Left cardiac atrium (tissue), 4 donors: Measurements from ENCODE around the gene NME9. TPM values are rescaled to one million over a fixed set of nuclear protein-coding genes. Genes with fewer than 3 reads are reported as not detected.
"Not testable (repeated sequence)": the region's sequence is repeated elsewhere in the genome, so short reads cannot be mapped to it uniquely, and the experiment has no call there.

Source experiments
- ATAC-seq, 2 donors: fragments of 200-7000 bp; cut with Tn5 transposase; one replicate each; pipeline ENCODE4 v1.9.1; 2020; ENCODE audit warnings: mild to moderate bottlenecking in 2 of 2, moderate library complexity in 2 of 2
- DNase-seq: peaks from one replicate; pipeline ENCODE4 v3.0.0-alpha.2; 2020
- intact Hi-C, 2 donors: fragments of 100-400 bp; cut with DNase I; formaldehyde crosslinking; loops; one replicate each; pipeline versions ENCODE4 v1.14.1 to v1.15.1; 2022 to 2023
- long read RNA-seq: library from polyadenylated mRNA; unstranded; transcript quantifications from one replicate; pipeline ENCODE4 v2.0.0, GENCODE V29; 2021
- total RNA-seq, 2 donors: library from RNA; stranded (reverse); fragmentation: NEBNext Ultra II Directional; extraction: Animal tissue kit (Norgen Biotek cat#: 25700); gene quantifications; one replicate each; pipeline ENCODE4 v1.2.1, GENCODE V29; 2021
- donor health status: DM: no; HTN: yes; CAD: no.
- donor health status: DM: no; HTN: yes; CAD: no; lungs with severe emphysema.
- donor health status: DM: yes; HTN: yes; CAD: no.
- donor health status: Dilated cardiomyopathy.

The NME9 gene, protein sequence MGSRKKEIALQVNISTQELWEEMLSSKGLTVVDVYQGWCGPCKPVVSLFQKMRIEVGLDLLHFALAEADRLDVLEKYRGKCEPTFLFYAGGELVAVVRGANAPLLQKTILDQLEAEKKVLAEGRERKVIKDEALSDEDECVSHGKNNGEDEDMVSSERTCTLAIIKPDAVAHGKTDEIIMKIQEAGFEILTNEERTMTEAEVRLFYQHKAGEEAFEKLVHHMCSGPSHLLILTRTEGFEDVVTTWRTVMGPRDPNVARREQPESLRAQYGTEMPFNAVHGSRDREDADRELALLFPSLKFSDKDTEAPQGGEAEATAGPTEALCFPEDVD
- total RNA-seq = not detected
- long read RNA-seq, partial matches to known transcripts = 0 of 3 reads
- long read RNA-seq, other reads (novel, unspliced or antisense) = 3 of 3 reads

DNA sequence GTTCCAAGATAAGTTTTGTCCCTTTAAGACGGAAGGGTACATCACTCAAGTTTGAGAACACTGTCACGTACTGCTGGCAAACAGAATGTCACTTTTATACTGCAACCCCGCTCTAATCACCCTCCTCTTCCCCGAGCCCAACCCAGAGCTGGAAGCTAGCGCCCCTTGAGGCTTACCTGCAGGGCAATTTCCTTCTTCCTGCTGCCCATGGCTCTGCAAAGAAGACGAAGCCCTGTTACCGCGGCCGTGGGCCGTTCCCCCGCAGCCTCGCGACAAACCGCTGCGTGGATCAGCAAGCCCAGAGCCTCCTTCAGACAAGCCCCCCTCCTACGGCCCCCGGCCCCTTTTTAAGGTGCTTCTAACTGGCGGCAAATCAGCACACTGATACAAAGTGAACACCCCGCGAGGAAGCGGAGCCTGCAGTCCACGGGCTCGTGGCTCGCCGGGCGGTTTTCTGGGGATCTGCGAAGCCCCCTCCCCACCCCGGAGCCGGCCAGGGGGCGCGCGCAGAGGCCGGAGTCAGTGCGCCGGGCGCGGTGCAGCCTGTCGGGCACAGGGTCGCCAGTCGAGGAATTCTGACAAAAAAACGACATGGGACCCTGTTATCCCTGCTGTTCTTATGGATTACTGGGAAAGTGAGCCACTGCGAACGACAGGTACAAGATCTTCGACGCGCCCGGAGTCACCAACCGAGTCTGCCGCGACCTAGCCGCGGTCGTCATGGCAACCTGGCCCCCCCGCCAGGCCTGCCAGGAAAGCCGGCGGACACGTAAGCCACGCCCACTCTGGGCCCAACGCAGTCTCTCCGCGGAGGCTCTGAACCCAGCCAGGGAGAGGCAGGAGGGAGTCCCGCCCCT is at the start of gene NME9:
TSS of gene NME9 (minus strand) at position 725 of the 857 bp plus-strand sequence. CDS start at position 209, 516 bp downstream.
- DNase-seq = peak; percentile 93
- ATAC-seq = peak; percentile 97 to 99
- intact Hi-C loops = no loop called here

DNA sequence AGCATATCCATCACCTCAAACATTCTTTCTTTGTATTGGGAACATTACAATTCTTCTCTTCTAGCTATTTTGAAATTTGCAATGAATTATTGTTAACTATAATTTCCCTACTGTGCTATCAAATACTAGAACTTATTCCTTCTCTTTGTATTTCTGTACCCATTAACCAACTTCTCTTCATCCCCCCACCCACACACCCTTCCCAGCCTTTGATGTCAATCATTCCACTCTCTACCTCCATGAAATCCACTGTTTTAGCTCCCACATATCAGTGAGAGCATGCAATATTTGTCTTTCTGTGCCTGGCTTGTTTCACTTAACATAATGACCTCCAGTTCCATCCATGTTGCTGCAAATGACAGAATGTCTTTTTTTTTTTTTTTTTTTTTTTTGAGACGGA is 49.3 kb upstream of the NME9 start:
- ATAC-seq (no peak), DNase-seq (no peak)
- intact Hi-C loops = no loop called here

DNA sequence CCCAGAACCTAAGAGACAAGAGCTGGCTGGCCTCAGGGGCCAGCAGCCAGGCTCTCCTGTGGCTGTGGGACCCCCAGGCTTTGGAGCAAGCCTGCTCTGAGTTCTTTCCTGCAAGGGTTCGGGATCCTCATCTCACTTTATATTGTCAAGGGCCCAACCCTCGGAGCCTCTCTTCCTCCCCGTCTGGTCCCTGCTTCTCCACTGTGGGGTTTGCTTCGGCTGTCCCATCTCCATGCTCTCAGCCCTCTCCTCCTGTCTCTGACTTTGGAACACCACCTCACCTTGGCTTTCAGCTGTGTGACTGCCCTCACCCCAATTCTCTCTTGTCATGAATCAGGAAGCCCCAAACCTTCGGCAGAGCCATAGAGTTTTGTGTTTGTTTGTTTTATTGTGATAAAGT is 48.7 kb upstream of the NME9 start:
- intact Hi-C loops = no loop called here
- DNase-seq (no peak), ATAC-seq (no peak)

DNA sequence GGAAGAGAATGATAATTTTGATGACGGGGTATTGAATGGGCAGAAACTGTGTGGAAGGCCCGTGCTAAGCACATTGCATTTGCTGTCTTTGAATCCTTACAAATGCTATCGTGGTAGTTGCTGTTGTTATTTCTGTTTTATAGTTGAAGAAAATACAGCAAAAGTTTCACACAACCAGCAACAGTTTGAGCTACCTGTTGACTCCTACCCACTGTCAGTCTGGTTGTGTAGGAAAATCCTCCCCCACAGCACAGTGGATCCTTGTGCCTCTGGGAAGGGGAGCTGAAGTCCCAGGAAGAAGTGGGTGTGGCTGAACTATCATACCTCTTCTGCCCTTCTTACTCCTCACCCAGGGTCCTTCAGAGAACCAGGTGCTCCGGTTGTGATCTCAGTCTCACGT is 48.2 kb upstream of the NME9 start:
- ATAC-seq (no peak), DNase-seq (no peak)
- intact Hi-C loops = no loop called here

DNA sequence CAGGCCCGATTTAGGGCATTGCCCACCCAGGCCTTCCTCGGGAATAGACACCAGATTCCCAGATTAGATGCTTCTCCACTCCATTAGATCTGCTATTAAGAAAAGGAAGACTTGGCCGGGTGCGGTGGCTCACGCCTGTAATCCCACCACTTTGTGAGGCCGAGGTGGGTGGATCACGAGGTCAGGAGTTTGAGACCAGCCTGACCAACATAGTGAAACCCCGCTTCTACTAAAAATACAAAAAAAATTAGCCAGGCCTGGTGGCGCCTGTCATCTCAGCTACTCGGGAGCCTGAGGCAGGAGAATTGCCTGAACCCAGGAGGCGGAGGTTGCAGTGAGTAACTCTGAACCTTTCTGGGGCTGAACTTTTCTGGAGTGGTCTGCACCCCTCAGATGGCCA is 47.6 kb upstream of the NME9 start:
- DNase-seq, ATAC-seq, intact Hi-C loops: not testable (repeated sequence)

DNA sequence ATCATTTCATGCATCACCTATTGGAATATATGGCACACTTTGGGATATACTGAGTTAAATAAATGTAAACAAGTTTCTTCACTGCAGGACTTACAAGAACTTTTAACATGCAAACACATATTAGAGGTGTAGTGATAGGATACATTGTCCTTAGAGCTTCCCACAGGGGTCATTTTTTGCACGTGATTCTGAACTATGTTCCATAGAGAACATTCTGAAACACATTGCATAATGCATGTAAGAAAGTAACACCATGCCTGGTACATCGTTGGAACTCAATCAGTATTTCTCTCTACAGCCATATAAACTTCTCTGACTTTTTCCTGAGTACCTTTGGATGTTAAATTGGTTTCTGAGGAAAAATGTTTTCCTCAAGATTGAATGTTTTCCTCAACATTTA is 47.0 kb upstream of the NME9 start:
- ATAC-seq (no peak), DNase-seq (no peak)
- intact Hi-C loops = no loop called here

DNA sequence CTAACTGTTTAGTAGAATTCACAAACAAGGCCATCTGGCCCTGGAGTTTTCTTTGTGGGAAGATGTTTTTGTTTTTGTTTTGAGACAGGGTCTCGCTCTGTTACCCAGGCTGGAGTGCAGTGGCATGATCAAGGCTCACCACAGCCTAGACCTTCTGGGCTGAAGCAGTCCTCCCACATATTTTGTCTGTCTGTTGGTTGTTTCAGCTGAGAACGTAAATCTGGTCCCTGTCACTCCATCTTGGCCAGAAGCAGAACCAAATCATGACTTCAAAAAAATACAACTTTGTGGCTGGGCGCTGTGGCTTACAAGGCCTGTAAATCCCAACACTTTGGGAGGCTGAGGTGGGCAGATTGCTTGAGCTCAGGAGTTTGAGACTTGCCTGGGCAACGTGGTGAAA is 45.8 kb upstream of the NME9 start:
- intact Hi-C loops = no loop called here
- DNase-seq = no peak
- no peak for ATAC-seq

DNA sequence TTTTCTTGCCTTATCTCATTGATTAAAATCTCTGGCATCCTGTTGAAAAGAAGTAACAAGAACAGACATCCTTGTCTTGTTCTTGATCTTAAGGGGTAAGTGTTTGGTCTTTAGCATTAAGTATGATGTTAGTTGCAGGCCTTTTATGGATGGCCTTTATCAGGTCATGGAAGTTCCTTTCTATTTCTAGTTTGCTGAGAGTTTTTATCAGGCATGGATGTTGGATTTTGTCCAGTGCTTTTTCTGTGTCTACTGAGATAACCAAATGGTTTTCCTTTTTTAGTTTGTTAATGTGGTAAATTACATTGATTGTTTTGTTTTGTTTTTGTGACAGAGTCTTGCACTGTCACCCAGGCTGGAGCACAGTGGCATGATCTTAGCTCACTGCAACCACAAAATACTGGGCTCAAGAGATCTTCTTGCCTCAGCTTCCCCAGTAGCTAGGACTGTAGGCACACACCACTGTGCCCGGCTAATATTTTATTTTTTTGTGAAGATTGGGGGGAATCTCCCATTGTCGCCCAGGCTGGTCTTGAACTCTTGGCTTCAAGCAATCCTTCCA is 45.0 kb upstream of the NME9 start:
- ATAC-seq (peak; percentile 25 to 51), DNase-seq (no peak)
- intact Hi-C loops = no loop called here

DNA sequence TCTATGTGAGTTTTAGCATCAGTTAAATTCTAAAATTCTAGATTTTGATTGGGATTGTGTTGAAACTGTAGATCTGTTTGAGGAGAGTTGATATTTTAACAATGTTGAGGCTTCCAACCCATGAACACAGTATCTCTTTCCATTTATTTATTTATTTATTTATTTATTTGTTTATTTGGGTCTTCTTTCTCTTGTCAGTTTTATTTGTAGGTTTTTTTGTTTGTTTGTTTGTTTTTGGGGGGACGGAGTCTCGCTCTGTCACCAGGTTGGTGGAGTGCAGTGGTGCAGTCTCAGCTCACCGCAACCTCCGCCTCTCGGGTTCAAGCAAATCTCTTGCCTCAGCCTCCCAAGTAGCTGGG is 44.1 kb upstream of the NME9 start:
- no peak for ATAC-seq
- no peak for DNase-seq
- intact Hi-C loops = no loop called here

DNA sequence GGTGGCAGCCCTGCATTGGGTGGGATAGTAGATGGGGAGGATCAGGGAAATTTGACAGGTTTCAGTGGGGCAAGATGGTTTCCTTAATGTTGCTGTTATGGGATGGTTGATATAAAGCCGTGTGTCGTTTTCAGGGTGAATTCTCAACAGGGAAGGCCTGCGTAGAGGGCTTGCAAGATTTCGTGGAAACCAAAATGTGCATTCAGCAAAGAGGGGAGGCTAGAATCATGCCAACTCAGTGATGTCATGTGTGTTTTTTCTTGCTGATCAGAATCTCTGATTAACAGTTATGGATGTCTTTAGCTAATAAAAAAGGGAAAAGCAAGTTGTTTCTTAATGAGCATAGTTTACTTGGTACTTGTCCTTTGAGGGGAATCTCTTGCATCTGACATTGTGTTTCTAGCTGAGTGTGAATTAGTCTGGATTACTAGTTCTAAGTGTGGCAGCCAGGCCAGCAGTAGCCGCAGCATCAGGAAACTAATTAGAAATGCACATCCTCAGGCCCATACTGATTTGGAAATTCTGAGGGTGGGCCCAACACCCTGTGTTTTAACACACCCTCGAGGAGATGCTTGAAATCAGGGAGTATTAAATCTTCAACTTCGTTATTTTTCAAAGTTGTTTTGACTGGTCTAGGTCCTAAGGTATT is 43.6 kb upstream of the NME9 start:
- ATAC-seq (no peak), DNase-seq (no peak)
- intact Hi-C loops = no loop called here

DNA sequence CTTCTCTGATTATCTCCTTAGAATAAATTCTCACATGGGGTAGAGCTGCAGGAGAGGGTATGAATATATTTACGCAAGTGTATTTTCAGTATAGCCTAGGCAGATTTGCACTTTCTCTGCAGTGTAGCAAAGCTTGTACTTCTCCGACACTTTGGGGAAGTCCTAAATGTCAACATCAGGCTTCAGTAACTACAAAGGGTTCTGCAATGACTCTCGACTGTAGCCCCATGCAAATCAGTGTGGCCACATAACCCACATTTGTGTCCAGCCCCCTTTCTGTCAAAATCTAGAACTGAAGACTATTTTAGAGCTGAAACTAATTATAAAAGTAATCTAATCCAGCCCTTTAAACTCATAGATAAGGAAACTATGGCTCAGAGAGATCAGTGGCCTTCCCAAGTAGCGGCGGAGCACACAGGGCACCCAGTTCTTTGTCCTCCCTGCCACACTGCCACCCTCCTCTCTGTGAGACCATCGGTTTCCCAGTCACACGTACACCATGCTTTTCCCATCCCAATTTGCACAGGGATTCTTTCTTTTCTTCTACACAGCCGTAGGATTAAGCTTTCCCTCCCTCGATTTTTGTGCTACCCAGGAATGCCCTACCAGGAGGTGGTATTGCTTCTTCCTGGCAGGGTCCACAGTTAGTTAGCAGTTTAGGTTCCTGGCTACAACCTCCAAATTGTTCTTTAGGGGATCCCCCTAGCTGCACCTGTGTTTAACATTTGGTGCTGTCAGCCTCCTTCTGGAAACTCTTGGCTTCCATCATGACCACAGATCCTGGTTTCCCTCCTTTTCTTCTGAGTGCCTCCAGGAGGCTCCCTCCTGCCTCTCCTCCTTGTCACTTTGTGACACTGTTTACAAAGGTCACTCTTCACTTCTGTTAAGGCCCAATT is 41.7 kb upstream of the NME9 start:
- peak in 1 of 2 donors; percentile 8 for ATAC-seq
- intact Hi-C loops = no loop called here

DNA sequence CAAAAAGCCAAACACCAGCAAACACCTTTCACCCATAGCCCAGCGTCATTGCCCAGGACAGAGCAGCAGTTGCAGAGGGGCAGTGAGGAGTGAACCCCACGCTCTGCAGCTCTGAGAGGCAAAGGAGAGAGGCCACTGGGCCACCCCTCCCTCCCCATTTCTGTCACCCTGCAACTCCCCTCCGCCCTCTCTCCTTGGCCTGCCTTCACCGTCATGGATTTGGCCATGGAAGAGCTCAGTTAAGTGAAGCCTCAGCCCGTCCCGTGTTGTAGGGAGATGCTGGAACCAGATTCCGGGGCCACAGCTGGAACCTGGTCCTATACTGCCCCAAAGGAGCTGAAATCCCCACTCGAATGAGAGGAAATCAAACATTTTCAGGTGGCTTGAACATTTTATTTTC is 40.7 kb upstream of the NME9 start:
- ATAC-seq (no peak), DNase-seq (no peak)
- intact Hi-C loops = no loop called here

More for the DNA sequence above, 41.7 kb upstream of the NME9 start:
- no peak for DNase-seq

DNA sequence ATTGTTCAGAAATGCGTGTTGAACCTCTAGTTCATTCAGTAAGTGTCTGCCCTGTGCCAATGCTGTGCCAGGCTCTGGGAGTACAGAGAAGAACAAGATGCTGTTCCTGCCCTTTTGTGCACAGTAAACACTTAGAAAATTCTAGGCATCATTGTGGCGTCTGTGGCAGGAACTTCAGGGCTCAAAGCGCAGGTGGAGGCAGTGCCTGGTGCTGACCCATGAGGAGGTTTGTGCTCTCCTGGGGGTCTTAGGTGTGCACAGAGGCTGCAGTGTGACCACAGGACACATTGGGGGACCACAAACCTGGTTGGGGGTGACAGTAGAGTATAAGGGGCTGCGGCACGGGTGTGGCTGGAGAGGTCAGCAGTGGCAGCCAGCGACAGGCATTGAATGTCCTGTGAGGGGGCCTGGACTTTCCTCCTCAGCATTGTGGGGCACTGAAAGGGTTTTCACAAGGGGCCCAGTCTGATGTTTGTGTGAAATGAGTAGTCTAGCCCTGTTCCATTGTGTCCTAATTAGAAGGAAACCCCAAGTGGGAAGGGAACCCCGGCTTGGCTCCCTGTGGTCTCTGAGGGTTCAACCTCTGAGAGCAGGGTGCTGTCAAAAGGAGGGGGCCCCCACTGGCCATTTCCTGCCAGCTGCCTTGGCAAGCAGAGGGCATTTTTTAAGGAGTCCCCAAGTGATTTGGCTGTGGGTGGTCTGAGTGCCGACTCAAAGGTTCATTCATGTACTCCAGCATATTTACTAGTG is 39.7 kb upstream of the NME9 start:
- DNase-seq (no peak), ATAC-seq (no peak)
- intact Hi-C loops = no loop called here

DNA sequence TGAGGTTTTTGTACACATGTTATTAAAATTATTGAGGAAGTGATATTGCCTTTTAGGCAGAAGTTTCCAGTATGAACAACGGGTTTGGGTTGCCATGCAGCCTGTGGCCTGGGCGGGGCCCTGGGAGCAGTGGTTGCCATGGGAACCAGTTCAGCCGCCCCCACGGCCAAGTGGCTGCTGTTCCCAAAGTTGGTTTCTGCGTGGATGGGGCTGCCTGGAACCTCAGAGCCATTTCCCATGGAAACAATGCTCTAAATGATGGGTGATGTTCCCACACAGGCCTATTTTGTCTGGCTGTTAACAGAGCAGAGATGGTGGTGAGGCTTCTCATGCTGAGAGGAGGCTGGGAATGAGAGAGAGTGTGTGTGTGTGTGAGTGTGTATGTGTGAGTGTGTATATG is 38.3 kb upstream of the NME9 start:
- peak; percentile 5 to 61 for ATAC-seq
- intact Hi-C loops = no loop called here
- peak; percentile 78 for DNase-seq

DNA sequence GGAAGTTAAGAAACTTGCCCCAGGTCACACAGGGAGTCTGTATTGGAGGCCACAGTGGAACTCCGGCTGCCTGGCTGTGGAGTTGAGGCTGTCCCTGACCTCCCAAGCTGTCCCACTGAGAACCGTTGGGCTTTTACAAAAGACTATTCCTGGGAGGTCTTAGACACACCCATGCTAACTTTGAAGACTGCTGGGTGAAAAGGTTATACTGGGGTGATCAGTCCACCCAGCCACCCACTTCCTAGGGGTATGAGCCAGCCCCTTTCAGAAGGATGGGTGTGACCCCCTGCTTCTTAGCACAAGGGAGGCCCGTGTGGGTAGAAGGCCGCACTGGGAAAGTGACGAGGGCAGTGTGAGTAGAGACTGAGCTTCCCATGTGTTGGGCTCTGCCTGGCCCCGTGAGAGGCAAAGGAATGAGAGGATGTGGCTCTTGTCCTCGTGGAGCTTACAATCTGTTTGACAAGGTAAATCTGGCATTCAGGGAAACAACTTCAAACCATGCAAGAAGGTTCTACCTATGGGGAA is 37.7 kb upstream of the NME9 start:
- intact Hi-C loops = no loop called here
- ATAC-seq (no peak), DNase-seq (no peak)

DNA sequence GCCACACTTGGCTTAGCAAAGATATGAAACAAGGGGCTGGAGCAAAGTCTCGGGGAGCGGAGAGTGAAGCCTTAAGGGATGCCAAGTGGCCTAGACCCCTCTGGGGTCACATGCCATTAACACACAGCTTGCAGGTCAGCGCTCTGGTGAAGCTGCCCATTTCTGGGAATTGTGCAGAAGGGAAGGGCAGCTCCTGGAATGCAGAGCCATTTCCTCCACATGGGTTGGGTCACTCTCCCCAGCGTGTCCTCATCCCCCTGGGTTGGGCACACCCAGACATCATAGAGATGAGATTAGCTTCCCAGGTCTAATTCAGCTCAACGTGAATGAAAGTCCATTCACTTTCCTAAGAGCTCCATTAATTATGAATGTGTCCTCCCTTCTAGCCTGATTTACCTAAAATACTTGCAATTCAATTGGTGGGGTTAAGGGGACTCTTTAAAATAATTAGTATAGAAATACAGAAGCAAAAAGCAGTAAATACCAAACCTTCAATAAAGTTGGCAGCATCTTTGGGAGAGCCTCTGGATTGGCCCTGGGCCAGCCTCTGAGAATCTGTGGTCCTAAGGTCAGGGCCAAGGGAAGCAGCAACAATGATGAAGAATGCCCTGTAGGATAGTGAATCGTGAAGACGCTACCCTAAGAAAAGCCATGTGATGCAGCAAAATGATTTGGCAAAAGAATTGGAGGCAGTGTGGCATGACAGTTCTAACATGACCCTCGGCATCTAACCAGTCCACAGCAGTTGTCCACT is 36.5 kb upstream of the NME9 start:
- intact Hi-C loops = no loop called here
- peak; percentile 38 for DNase-seq
- ATAC-seq = peak in 1 of 2 donors; percentile 16

DNA sequence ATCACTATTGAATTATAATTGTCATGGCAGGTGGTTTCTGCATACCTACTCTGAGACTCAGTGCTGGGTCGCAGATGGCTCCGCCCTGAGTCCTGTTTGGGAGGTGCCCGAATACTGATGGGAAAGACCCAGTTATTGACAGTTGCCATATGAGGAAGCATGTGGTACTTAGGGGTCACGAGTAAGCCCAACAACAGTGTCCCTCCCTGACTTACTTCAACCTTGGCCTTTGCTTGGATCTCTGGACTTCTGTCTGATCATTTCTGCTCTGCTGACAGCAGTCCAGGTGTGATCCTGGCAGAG is 35.6 kb upstream of the NME9 start:
- ATAC-seq = no peak
- intact Hi-C loops = no loop called here

More for the DNA sequence above, 35.6 kb upstream of the NME9 start:
- DNase-seq = no peak
